Suprapubic skin (tissue), 3 donors: ENCODE data around the gene DNMBP.
"Not testable (repeated sequence)": the region's sequence is repeated elsewhere in the genome, so short reads cannot be mapped to it uniquely, and the experiment has no call there.

Experiments
- CTCF ChIP-seq, 2 donors: fragments of 200-600 bp in 1 of 2; fragments of 450-650 bp in 1 of 2; sonication (generic) in 1 of 2; IDR thresholded peaks; one replicate each; pipeline ENCODE4 v1.5.1; 2016 to 2019; ENCODE audit warnings: antibody characterized with exemption in 2 of 2, mild to moderate bottlenecking in 1 of 2, moderate library complexity in 1 of 2
- POLR2A ChIP-seq, 2 donors: fragments of 450-650 bp; IDR thresholded peaks; one replicate each; pipeline ENCODE4 v1.6.1; 2017; ENCODE audit warnings: antibody characterized with exemption in 2 of 2, mild to moderate bottlenecking in 2 of 2, moderate library complexity in 2 of 2

GRCh38 chr10:99867250-99867649 is 142.5 kb downstream of the DNMBP start:
- not testable (repeated sequence) for TF ChIP-seq CTCF, POLR2A (IDR thresholded peaks at IDR 0.05)
